IPS-20b (cell line): ENCODE results near the gene METTL24.
A peak's percentile ranks its signal among the peaks of the same experiment; 100 is the strongest.

ENCODE experiments used
- H3K27ac ChIP-seq: one replicate; pipeline ENCODE4 v1.5.1; 2013; ENCODE audit warnings: low read length
- H3K27me3 ChIP-seq: 2 replicates; pipeline ENCODE4 v1.6.1; 2013; ENCODE audit warnings: mild to moderate bottlenecking, low read length, inconsistent platforms; ENCODE audit not compliant: insufficient read depth
- H3K36me3 ChIP-seq: 2 replicates; pipeline ENCODE4 v1.6.1; 2013; ENCODE audit warnings: low read depth, mild to moderate bottlenecking, inconsistent platforms, low read length, moderate library complexity; ENCODE audit not compliant: insufficient read depth
- H3K4me1 ChIP-seq: 2 replicates; pipeline ENCODE4 v1.6.1; 2013; ENCODE audit warnings: mild to moderate bottlenecking, control low read depth, inconsistent platforms, low read length, moderate library complexity; ENCODE audit not compliant: insufficient read depth
- H3K4me3 ChIP-seq: 2 replicates; pipeline ENCODE4 v1.5.1; 2013; ENCODE audit warnings: mild to moderate bottlenecking, low read length, inconsistent platforms
- H3K9ac ChIP-seq: 2 replicates; pipeline ENCODE4 v1.6.1; 2013; ENCODE audit warnings: low read depth, mild to moderate bottlenecking, inconsistent platforms, low read length, moderate library complexity
- H3K9me3 ChIP-seq: 2 replicates; pipeline ENCODE4 v1.6.1; 2013; ENCODE audit warnings: mild to moderate bottlenecking, low read depth, low read length, inconsistent platforms; ENCODE audit not compliant: insufficient read depth

The METTL24 gene, protein sequence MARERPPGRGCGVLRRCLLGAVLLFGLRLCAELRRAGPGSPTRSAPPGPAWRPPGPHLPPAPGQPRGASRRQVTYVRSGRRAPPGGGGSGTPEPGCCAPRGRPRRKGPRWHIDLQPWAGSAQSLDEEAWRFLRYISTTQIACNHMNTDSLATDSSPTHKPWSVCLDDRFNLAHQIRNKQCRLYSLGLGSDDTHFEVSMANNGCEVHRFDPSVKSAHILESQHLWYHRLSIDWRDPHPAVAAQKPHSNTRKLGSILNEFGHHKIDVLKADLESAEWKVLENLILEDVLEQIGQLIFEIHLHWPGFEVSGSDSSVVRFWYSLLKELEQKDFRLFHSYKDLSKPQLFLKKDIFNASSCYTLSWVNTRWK

DNA sequence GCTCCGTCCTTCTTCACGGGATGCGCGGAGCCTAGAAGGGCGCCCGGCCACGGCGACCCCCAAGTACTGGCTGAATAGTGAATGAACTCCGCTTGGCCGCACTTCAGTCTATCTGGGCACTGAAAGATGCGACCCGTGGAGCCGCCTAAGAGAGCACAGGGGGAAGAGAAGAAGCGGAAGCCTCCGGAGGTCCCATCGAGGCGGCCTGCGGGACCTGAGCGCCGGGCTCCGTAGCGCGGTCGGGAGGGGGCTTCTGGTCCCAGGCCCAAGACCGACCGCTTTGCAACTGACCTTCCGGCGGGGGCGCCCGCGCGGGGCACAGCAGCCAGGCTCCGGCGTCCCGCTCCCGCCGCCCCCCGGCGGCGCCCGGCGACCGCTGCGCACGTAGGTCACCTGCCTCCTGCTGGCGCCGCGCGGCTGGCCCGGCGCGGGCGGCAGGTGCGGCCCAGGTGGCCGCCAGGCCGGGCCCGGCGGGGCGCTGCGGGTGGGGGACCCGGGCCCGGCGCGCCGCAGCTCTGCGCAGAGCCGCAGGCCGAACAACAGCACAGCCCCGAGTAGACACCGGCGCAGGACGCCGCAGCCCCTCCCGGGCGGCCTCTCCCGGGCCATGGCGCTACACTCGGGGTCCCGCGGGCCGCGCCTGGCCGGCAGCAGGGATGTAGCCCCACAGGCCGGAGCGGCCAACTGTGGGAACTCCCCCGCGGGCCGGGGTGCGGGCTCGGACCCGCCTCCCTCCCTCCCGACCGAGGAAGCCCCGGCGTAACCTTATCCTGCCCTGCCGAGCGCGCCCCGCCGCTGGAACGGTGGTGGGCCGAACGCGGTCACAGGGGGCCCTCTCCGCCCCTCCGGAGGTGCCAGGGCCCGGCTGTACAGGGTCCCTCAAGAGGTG lies at the start of gene METTL24:
Gene METTL24, minus strand, starts transcription at position 686 of the 889 bp plus-strand sequence. Its CDS starts 77 bp downstream, at position 609.
- Histone ChIP-seq H3K9me3 (no peaks in the 10 kb centered on the region), H3K4me3 (peak within 1 kb of the TSS; percentile 68), H3K36me3 (no peaks in the 10 kb centered on the region), H3K27me3 (peaks cover 47% of the 10 kb centered on the region), H3K9ac (peak within 1 kb of the TSS; percentile 44; the same call in 1 of the 2 replicates), H3K27ac (no peak within 1 kb of the TSS), H3K4me1 (peaks cover 19% of the 10 kb centered on the region)

DNA sequence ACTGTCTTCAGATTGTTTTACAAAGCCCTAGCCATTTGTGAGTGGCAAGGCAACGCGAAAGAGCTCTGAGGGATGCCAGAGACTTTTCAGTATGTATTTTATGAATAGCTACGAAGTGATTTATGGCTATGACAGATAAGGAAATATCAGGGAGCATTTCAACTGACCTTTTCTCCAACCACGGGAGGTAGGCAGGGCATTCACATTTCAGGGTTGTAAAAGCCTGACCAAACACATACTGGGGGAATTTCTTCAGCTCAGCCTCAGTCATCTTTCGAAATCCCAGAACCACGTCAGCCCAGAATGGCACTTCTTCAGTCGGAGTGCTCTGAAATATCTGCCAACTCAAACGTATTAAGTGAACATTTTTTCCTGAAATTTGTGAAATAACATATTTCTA lies 46.5 kb upstream of the METTL24 start:
- H3K9me3 ChIP-seq: no peaks in the 10 kb centered on the region
- H3K9ac ChIP-seq: no peak overlapping the region
- H3K4me1 ChIP-seq: no peaks in the 10 kb centered on the region
- H3K27ac ChIP-seq: no peak overlapping the region
- no peak overlapping the region for H3K4me3 ChIP-seq
- H3K27me3 ChIP-seq: no peaks in the 10 kb centered on the region
- no peaks in the 10 kb centered on the region for H3K36me3 ChIP-seq

DNA sequence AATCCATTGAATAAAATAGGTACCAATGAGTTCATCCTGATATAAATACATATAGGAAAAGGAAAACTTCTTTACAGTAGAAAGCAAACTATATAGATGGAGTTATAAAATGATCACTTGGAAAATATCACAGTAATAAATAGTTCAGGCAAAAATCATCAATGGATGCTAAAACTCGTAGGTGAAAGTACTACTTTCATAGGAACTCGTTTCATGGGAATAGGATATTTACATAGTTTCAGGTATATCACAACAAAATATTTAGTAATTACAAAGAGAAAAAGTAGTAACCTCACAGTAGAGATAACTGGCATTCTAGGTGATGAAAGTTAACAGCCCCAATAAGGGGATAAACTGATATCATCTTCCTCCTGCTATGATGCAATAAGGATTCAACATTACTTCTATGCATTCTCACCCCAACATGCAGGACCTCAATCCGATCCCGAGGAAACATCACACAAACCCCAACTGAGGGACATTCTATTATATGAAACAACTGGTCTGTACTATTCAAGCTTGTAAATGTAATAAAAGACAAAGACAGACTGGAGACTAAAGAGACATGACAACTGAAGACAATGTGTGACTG lies 43.5 kb upstream of the METTL24 start:
- Histone ChIP-seq H3K9me3 (no peaks in the 10 kb centered on the region), H3K9ac (no peak overlapping the region), H3K27me3 (no peaks in the 10 kb centered on the region), H3K36me3 (no peaks in the 10 kb centered on the region), H3K4me1 (no peaks in the 10 kb centered on the region), H3K4me3 (no peak overlapping the region), H3K27ac (no peak overlapping the region)

GRCh38 chr6:110400208-110400607 lies 42.1 kb upstream of the METTL24 start:
- Histone ChIP-seq H3K27ac (no peak overlapping the region), H3K4me3 (no peak overlapping the region), H3K4me1 (no peaks in the 10 kb centered on the region), H3K9me3 (no peaks in the 10 kb centered on the region), H3K9ac (no peak overlapping the region), H3K36me3 (no peaks in the 10 kb centered on the region), H3K27me3 (no peaks in the 10 kb centered on the region)

DNA sequence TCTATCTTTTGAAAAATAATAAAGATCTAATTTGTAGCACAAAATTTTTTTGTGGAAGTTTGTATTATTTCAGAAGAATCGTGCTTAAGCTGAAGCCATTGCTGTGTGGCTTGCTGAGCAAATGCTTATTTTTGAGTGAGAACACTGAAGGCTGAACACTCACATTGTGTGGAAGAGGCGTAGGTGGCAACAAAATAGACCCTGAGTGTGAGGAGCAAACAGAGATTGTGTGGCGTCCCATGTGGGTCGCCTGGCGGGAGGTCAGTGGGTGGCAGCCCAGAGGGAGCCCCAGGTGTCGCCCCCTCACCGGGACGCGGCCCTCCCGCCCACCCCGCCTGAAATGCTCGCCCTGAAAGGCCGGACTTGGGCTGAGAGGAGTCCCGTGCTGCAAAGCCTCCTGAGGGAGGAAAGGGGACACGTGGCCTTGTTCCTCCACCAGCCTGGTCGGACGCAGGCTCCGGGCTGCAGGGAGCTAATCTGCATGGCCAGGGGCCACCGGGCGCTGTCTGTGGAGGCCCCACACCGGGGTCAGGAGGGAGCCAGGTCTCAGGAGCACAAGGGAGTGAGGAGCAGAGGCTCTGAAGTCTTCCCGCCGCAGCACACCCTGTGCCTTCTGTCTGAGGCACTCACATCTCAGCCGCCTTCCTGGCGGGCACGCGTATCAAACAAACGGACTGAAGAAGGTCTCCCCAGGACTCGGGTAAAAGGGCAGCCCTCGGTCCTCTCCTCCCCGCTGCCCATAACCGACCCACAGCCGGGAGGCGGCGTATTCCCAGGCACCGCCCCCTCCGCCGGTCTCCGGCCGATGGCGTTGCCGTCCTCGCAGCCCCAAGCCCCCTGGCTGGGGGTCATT lies 41.3 kb upstream of the METTL24 start:
- no peak overlapping the region for H3K4me3 ChIP-seq
- no peak overlapping the region for H3K27ac ChIP-seq
- no peaks in the 10 kb centered on the region for H3K4me1 ChIP-seq
- H3K9me3 ChIP-seq: no peaks in the 10 kb centered on the region
- no peaks in the 10 kb centered on the region for H3K27me3 ChIP-seq
- H3K36me3 ChIP-seq: no peaks in the 10 kb centered on the region
- no peak overlapping the region for H3K9ac ChIP-seq

GRCh38 chr6:110398778-110399177 lies 40.6 kb upstream of the METTL24 start:
- Histone ChIP-seq H3K36me3 (no peaks in the 10 kb centered on the region), H3K4me3 (no peak overlapping the region), H3K4me1 (no peaks in the 10 kb centered on the region), H3K27me3 (no peaks in the 10 kb centered on the region), H3K9ac (no peak overlapping the region), H3K27ac (no peak overlapping the region), H3K9me3 (no peaks in the 10 kb centered on the region)

DNA sequence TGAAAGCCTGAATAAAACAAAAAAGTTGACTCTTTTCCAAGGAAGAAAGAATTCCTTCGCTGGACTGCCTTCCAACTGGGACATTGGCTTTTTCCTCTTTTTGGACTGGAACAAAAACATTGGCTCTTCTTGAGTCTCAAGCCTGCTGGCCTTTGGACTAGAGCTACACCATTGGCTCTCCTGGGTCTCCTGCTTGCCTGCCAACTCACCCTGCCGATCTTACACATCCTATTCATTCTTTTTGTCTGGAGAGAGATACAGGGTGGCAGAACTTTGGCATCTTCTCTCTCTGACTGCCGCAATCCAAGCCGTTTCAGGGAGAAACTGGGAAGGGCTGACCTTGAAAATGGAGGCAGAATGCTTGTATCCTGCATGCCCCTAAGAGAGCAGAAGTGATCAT lies 37.1 kb upstream of the METTL24 start:
- no peak overlapping the region for H3K4me3 ChIP-seq
- H3K36me3 ChIP-seq: no peaks in the 10 kb centered on the region
- H3K9me3 ChIP-seq: no peaks in the 10 kb centered on the region

GRCh38 chr6:110394409-110394808 lies 36.3 kb upstream of the METTL24 start:
- Histone ChIP-seq H3K9me3 (no peaks in the 10 kb centered on the region), H3K4me1 (no peaks in the 10 kb centered on the region), H3K9ac (no peak overlapping the region), H3K27ac (no peak overlapping the region), H3K4me3 (no peak overlapping the region), H3K36me3 (no peaks in the 10 kb centered on the region), H3K27me3 (no peaks in the 10 kb centered on the region)

More for the DNA sequence above, 37.1 kb upstream of the METTL24 start:
- Histone ChIP-seq H3K27me3 (no peaks in the 10 kb centered on the region), H3K9ac (no peak overlapping the region), H3K4me1 (no peaks in the 10 kb centered on the region), H3K27ac (no peak overlapping the region)

- Histone ChIP-seq H3K9ac (no peak overlapping the region), H3K4me3 (no peak overlapping the region), H3K36me3 (no peaks in the 10 kb centered on the region)
These were observed 34.6 kb upstream of the METTL24 start for GRCh38 chr6:110392727-110393126.

DNA sequence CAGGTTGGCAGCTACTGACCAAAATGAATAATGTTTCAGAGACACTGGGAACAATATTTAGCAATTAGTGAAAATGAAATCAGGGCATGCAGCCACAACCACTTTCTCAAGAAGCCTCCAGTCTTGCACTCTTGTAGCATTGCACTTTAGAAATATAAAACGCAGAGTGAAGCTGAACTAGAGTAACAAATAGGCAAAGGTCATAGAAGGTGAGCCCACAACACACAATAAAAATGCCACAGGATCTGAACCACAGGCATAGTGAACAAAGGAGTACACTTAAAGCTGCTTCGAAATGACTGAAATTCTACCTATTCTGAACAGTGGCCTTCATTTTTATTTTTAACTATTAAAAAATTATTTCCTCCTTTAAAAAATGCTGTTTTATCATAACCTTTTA lies 32.3 kb upstream of the METTL24 start:
- H3K36me3 ChIP-seq: no peaks in the 10 kb centered on the region
- peaks cover 8% of the 10 kb centered on the region; the same call in 1 of the 2 replicates for H3K4me1 ChIP-seq
- H3K9me3 ChIP-seq: no peaks in the 10 kb centered on the region
- H3K27ac ChIP-seq: no peak overlapping the region
- H3K4me3 ChIP-seq: no peak overlapping the region
- no peak overlapping the region for H3K9ac ChIP-seq
- no peaks in the 10 kb centered on the region for H3K27me3 ChIP-seq

More at GRCh38 chr6:110392727-110393126, 34.6 kb upstream of the METTL24 start:
- Histone ChIP-seq H3K27ac (no peak overlapping the region), H3K9me3 (no peaks in the 10 kb centered on the region), H3K4me1 (0 out of 2 replicates have a peak, but pooled peaks cover 2% of the 10 kb centered on the region), H3K27me3 (no peaks in the 10 kb centered on the region)
